HAP-1 (cell line): Measurements from ENCODE around the gene OR5AK2.

Experiments
- DNase-seq, 2 experiments: peaks; one replicate each; pipeline ENCODE4 v3.0.0-alpha.2; 2016 to 2020; ENCODE audit warnings: low spot score in 2 of 2
- H3K27me3 ChIP-seq: fragments of 250-450 bp; sonication (Bioruptor Pico); 2 replicates; pipeline ENCODE4 v1.5.1; 2020; ENCODE audit warnings: low read depth, mild to moderate bottlenecking, moderate library complexity
- H3K36me3 ChIP-seq: fragments of 250-450 bp; sonication (Bioruptor Pico); replicated peaks from 2 replicates; pipeline ENCODE4 v1.5.1; 2020; ENCODE audit warnings: mild to moderate bottlenecking
- H3K4me1 ChIP-seq: fragments of 250-450 bp; sonication (Bioruptor Pico); 2 replicates; pipeline ENCODE4 v1.5.1; 2020; ENCODE audit warnings: mild to moderate bottlenecking
- H3K4me3 ChIP-seq: fragments of 250-450 bp; sonication (Bioruptor Pico); 2 replicates; pipeline ENCODE4 v1.5.1; 2020; ENCODE audit warnings: mild to moderate bottlenecking, moderate library complexity
- H3K9me3 ChIP-seq: fragments of 250-450 bp; sonication (Bioruptor Pico); 2 replicates; pipeline ENCODE4 v1.5.1; 2020; ENCODE audit warnings: mild to moderate bottlenecking, moderate library complexity
- in situ Hi-C: fragments of 300-500 bp; cut with MboI; formaldehyde crosslinking; loops from 3 replicates; pipeline ENCODE4 v1.14.3; 2020; ENCODE audit warnings: low sequenced_read_pairs, inconsistent platforms, mixed read lengths

The OR5AK2 gene

DNA sequence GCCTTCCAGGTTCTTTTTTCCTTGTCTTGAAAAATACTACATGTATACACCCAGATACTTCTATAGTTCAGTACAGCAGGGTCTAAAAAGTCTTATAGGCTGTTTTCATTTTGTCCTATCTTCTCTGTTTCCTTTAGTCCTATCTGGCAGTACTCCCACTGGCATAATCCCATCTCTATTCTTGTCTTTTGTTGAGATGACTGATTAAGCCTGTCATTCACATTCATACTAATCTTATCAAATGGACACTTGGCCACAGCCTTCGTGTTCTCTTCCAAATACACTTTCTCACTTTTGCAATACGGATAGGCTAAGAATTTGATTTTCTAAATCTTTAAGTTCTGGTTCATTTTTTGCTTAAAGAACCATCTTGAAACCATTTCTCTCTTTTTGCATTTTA, 42.8 kb downstream of the OR5AK2 start:
- no peak for DNase-seq
- 0 out of 2 replicates have a peak, but pooled peaks cover 2% of the 10 kb centered on the region for H3K27me3 ChIP-seq
- in situ Hi-C loops, result no loop called here

More for the DNA sequence above, 42.8 kb downstream of the OR5AK2 start:
- Histone ChIP-seq H3K9me3 (no peaks in the 10 kb centered on the region), H3K4me1 (no peaks in the 10 kb centered on the region), H3K4me3 (no peak overlapping the region), H3K36me3 (no peaks in the 10 kb centered on the region)
